DOHH2 (cell line): ENCODE results near the gene DGKZ.

Source experiments
- EZH2phosphoT487 ChIP-seq: fragments of 200-600 bp; sonication (generic); IDR thresholded peaks from 2 replicates; pipeline ENCODE4 v1.6.1; 2017; ENCODE audit warnings: borderline replicate concordance, mild to moderate bottlenecking, antibody characterized with exemption, low read length, moderate library complexity, mixed read lengths
- TF ChIP-seq, protein P1 (sequence below): fragments of 200-600 bp; sonication (generic); IDR thresholded peaks from one replicate; pipeline ENCODE4 v1.5.1; 2014; ENCODE audit warnings: antibody characterized with exemption, mild to moderate bottlenecking, low read depth, low read length; ENCODE audit not compliant: poor library complexity, severe bottlenecking

GRCh38 chr11:46342239-46342638, 5.0 kb upstream of the DGKZ start:
- no peak for TF ChIP-seq EZH2phosphoT487
- TF ChIP-seq, protein P1, sequence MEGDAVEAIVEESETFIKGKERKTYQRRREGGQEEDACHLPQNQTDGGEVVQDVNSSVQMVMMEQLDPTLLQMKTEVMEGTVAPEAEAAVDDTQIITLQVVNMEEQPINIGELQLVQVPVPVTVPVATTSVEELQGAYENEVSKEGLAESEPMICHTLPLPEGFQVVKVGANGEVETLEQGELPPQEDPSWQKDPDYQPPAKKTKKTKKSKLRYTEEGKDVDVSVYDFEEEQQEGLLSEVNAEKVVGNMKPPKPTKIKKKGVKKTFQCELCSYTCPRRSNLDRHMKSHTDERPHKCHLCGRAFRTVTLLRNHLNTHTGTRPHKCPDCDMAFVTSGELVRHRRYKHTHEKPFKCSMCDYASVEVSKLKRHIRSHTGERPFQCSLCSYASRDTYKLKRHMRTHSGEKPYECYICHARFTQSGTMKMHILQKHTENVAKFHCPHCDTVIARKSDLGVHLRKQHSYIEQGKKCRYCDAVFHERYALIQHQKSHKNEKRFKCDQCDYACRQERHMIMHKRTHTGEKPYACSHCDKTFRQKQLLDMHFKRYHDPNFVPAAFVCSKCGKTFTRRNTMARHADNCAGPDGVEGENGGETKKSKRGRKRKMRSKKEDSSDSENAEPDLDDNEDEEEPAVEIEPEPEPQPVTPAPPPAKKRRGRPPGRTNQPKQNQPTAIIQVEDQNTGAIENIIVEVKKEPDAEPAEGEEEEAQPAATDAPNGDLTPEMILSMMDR: no peak
